Measurements from ENCODE around the gene TNKS2. TPM values are rescaled to one million over a fixed set of nuclear protein-coding genes. Genes with fewer than 3 reads are reported as not detected.

Gene TNKS2
- total RNA-seq, 1 donor from 2014 or later = 75.0 TPM

GRCh38 chr10:91896212-91896756, 98.1 kb downstream of the TNKS2 start:
- no peak for DNase-seq (ENCODE audit: low spot score)
- H3K4me1 Mint-ChIP-seq (ENCODE audit: low read depth) = no peaks in the 10 kb centered on the region
- no peak overlapping the region for H3K27ac Mint-ChIP-seq (ENCODE audit: unreplicated experiment)
- no peaks in the 10 kb centered on the region for H3K27me3 Mint-ChIP-seq (ENCODE audit: low read depth)
- no peaks in the 10 kb centered on the region for H3K36me3 Mint-ChIP-seq (ENCODE audit: low read depth)
- TF ChIP-seq, protein P1, sequence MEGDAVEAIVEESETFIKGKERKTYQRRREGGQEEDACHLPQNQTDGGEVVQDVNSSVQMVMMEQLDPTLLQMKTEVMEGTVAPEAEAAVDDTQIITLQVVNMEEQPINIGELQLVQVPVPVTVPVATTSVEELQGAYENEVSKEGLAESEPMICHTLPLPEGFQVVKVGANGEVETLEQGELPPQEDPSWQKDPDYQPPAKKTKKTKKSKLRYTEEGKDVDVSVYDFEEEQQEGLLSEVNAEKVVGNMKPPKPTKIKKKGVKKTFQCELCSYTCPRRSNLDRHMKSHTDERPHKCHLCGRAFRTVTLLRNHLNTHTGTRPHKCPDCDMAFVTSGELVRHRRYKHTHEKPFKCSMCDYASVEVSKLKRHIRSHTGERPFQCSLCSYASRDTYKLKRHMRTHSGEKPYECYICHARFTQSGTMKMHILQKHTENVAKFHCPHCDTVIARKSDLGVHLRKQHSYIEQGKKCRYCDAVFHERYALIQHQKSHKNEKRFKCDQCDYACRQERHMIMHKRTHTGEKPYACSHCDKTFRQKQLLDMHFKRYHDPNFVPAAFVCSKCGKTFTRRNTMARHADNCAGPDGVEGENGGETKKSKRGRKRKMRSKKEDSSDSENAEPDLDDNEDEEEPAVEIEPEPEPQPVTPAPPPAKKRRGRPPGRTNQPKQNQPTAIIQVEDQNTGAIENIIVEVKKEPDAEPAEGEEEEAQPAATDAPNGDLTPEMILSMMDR (IDR thresholded peaks at IDR 0.05) = no peak
- H3K9me3 Mint-ChIP-seq (ENCODE audit: low read depth) = no peaks in the 10 kb centered on the region
- H3K4me3 Mint-ChIP-seq (ENCODE audit: unreplicated experiment) = no peak overlapping the region

DNA sequence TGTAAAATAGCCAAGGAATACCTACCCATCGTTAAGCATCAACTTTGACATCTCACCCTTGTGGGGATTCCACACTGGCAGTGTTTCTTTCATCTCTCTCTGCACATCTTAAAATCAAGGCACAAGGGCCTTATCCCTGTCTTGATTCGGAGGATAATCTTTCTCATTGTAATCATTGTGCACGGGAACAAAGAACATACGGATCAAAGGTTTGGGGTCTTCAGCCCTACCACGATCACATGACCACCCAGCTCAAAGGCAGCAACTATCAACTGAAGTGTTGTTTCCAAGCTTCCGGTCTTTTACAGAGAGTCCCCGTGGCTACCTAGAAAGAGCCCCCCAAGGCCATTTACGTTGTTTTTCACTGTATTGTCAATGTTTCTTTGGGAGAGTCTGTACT, 99.2 kb downstream of the TNKS2 start:
- H3K4me1 Mint-ChIP-seq (ENCODE audit: low read depth) = peaks cover 10% of the 10 kb centered on the region
- H3K9me3 Mint-ChIP-seq (ENCODE audit: low read depth) = no peaks in the 10 kb centered on the region
- H3K4me3 Mint-ChIP-seq (ENCODE audit: unreplicated experiment) = no peak overlapping the region
- TF ChIP-seq, protein P1 (IDR thresholded peaks at IDR 0.05) = no peak
- DNase-seq (ENCODE audit: low spot score) = no peak
- H3K27ac Mint-ChIP-seq (ENCODE audit: unreplicated experiment) = no peak overlapping the region
- no peaks in the 10 kb centered on the region for H3K36me3 Mint-ChIP-seq (ENCODE audit: low read depth)
- H3K27me3 Mint-ChIP-seq (ENCODE audit: low read depth) = no peaks in the 10 kb centered on the region

DNA sequence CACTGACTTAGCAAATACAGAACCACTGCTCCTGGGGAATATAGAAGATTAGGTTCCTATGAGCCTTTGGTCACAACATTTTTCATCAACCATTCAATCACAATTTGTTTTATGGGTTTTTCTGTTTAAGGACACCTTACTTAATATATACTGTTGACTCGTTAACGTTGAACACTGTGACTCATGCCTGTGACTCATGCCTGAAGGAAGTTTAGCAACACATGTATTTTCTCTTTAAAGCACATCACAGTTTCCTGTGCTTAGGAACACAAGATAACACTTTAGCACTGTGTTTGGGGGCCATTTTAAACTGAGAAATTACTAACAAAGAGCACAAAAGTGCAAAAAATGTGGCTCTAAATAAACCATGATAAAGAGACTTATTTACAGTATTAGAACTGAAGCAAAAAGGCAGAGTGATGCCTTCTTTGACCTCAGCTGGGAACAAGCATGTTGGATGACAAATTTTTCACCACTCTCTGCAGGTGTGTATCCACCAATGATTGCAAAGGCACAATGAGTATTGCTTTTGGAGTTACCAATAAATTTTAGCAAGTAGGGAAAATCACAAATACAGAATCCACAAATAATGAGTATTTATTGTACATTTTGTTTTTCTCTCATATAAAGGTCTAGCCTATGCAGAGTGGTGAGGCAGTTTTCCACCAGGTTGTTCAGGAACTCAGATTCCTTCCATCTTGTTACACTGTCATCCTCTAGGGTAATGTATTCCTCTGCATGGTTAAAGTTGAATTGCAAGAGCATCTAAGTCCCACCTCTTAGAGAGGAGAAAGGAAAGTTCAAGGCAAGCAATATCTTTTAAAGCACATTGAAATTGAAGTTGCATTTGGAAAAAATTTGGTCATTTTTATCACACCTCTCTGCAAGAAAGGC, 103.8 kb downstream of the TNKS2 start:
- no peak overlapping the region for H3K4me3 Mint-ChIP-seq (ENCODE audit: unreplicated experiment)
- DNase-seq (ENCODE audit: low spot score) = no peak
- H3K9me3 Mint-ChIP-seq (ENCODE audit: low read depth) = no peaks in the 10 kb centered on the region
- H3K4me1 Mint-ChIP-seq (ENCODE audit: low read depth) = peaks cover 32% of the 10 kb centered on the region
- H3K36me3 Mint-ChIP-seq (ENCODE audit: low read depth) = no peaks in the 10 kb centered on the region
- H3K27ac Mint-ChIP-seq (ENCODE audit: unreplicated experiment) = peak overlapping the region; percentile 69
- TF ChIP-seq, protein P1 (IDR thresholded peaks at IDR 0.05) = no peak
- no peaks in the 10 kb centered on the region for H3K27me3 Mint-ChIP-seq (ENCODE audit: low read depth)

GRCh38 chr10:91907033-91907594, 108.9 kb downstream of the TNKS2 start:
- Mint-ChIP-seq H3K36me3 (ENCODE audit: low read depth) (no peaks in the 10 kb centered on the region), H3K27me3 (ENCODE audit: low read depth) (no peaks in the 10 kb centered on the region), H3K27ac (ENCODE audit: unreplicated experiment) (no peak overlapping the region), H3K4me1 (ENCODE audit: low read depth) (peaks cover 41% of the 10 kb centered on the region), H3K4me3 (ENCODE audit: unreplicated experiment) (peak overlapping the region; percentile 76), H3K9me3 (ENCODE audit: low read depth) (no peaks in the 10 kb centered on the region)
- no peak for DNase-seq (ENCODE audit: low spot score)
- TF ChIP-seq, protein P1 (IDR thresholded peaks at IDR 0.05) = no peak

DNA sequence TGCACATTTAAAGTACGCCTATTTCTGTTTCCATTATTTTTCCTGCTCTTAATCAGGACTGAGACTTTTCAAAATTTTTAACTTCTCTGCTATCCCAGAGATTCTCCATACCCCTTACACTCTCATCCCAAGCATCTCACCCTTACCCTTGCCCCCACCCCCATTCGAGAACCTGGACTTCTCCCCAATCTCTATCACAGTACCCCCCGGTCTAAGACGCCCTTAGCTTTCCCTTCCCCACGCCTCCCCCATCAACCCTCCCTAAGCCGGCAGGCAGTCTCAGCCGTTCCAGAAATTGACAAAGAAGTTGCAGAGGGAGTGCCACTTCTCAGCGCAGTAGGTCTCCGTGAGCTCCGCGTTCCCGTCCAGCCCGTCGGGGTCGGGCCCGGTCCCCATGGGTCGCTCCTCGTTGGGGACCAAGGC, 109.7 kb downstream of the TNKS2 start:
- H3K4me3 Mint-ChIP-seq (ENCODE audit: unreplicated experiment) = peak overlapping the region; percentile 76
- H3K27me3 Mint-ChIP-seq (ENCODE audit: low read depth) = no peaks in the 10 kb centered on the region
- TF ChIP-seq, protein P1 (IDR thresholded peaks at IDR 0.05) = no peak
- H3K36me3 Mint-ChIP-seq (ENCODE audit: low read depth) = no peaks in the 10 kb centered on the region
- H3K9me3 Mint-ChIP-seq (ENCODE audit: low read depth) = no peaks in the 10 kb centered on the region
- peak overlapping the region; percentile 66 for H3K27ac Mint-ChIP-seq (ENCODE audit: unreplicated experiment)
- H3K4me1 Mint-ChIP-seq (ENCODE audit: low read depth) = peaks cover 36% of the 10 kb centered on the region
- DNase-seq (ENCODE audit: low spot score) = no peak

Measured in chondrocyte (in vitro differentiated cells).